CD4-positive, CD25-positive, alpha-beta regulatory T cell (primary cell): ENCODE results near the gene ATP23. TPM values are rescaled to one million over a fixed set of nuclear protein-coding genes. Genes with fewer than 3 reads are reported as not detected.
A peak's percentile ranks its signal among the peaks of the same experiment; 100 is the strongest.

Source experiments
- ATAC-seq, 2 donors: fragments of 150-1000 bp; cut with Tn5 transposase; one replicate each; pipeline ENCODE4 v1.10.0; 2021; ENCODE audit warnings: low read depth in 2 of 2, moderate number of reproducible peaks in 2 of 2, moderate library complexity in 1 of 2
- DNase-seq, 3 donors: peaks; one replicate each; pipeline versions ENCODE4 v3.0.0 to v3.0.0-alpha.2; 2012 to 2022; ENCODE audit warnings: mixed read lengths in 1 of 3
- H3K27ac ChIP-seq: one replicate; pipeline ENCODE4 v1.7.0; 2013; ENCODE audit warnings: mild to moderate bottlenecking, low read length; ENCODE audit not compliant: insufficient read depth, poor library complexity, severe bottlenecking
- H3K27me3 ChIP-seq: one replicate; pipeline ENCODE4 v1.7.0; 2013; ENCODE audit warnings: low read length; ENCODE audit not compliant: control insufficient read depth, insufficient read depth
- H3K36me3 ChIP-seq: one replicate; pipeline ENCODE4 v1.7.0; 2013; ENCODE audit warnings: mild to moderate bottlenecking, low read length, moderate library complexity; ENCODE audit not compliant: control insufficient read depth, insufficient read depth
- H3K4me1 ChIP-seq: 2 replicates; pipeline ENCODE4 v1.7.0; 2013; ENCODE audit warnings: mild to moderate bottlenecking, low read length; ENCODE audit not compliant: insufficient read depth, control insufficient read depth, poor library complexity, severe bottlenecking
- H3K4me3 ChIP-seq: one replicate; pipeline ENCODE4 v1.7.0; 2013; ENCODE audit warnings: low read depth, mild to moderate bottlenecking, low read length, moderate library complexity
- H3K9me3 ChIP-seq, 2 experiments: 1 replicate in 1 of 2; 2 replicates in 1 of 2; pipeline ENCODE4 v1.7.0; 2013; ENCODE audit warnings: low read length in 2 of 2, mild to moderate bottlenecking in 1 of 2, moderate library complexity in 1 of 2; ENCODE audit not compliant: control insufficient read depth in 2 of 2
- H3K27ac Mint-ChIP-seq, 3 donors: one replicate each; pipeline ENCODE4 v1.8.0; 2020 to 2022; ENCODE audit warnings: mild to moderate bottlenecking in 3 of 3, mixed read lengths in 3 of 3, moderate library complexity in 2 of 3
- H3K27me3 Mint-ChIP-seq: one replicate; pipeline ENCODE4 v1.8.0; 2022; ENCODE audit warnings: mild to moderate bottlenecking, mixed read lengths
- H3K36me3 Mint-ChIP-seq: one replicate; pipeline ENCODE4 v1.8.0; 2020; ENCODE audit warnings: mixed read lengths
- H3K4me1 Mint-ChIP-seq, 4 donors: one replicate each; pipeline ENCODE4 v1.8.0; 2020 to 2022; ENCODE audit warnings: mixed read lengths in 4 of 4, mild to moderate bottlenecking in 1 of 4
- H3K4me3 Mint-ChIP-seq, 4 donors: one replicate each; pipeline ENCODE4 v1.8.0; 2020 to 2022; ENCODE audit warnings: mild to moderate bottlenecking in 4 of 4, mixed read lengths in 4 of 4, moderate library complexity in 3 of 4
- H3K9me3 Mint-ChIP-seq, 7 donors: one replicate each; pipeline ENCODE4 v1.8.0; 2020 to 2022; ENCODE audit warnings: mixed read lengths in 7 of 7, mild to moderate bottlenecking in 3 of 7, moderate library complexity in 2 of 7
- polyA plus RNA-seq, 4 donors: library from polyadenylated mRNA; unstranded; fragments of 300-500 nt; fragmentation: Illumina TruSeq; gene quantifications; one replicate each; pipeline ENCODE4 v1.2.3, GENCODE V29; 2021
- total RNA-seq: library from RNA; stranded (reverse); gene quantifications from one replicate; pipeline ENCODE4 v1.2.3, GENCODE V29; 2022

ATP23 gene
- total and polyA plus RNA-seq, 5 donors from 2014 or later = 4.8 to 40.7 (median 22.6) TPM

GRCh38 chr12:57958061-57958657 is 16.8 kb downstream of the ATP23 start:
- peaks cover 1 to 4% of the 10 kb centered on the region in 2 experiments for H3K9me3 ChIP-seq
- H3K36me3 ChIP-seq = peaks cover 32% of the 10 kb centered on the region
- no peak overlapping the region for H3K27ac ChIP-seq
- Mint-ChIP-seq H3K36me3 (peaks cover 53% of the 10 kb centered on the region), H3K4me1 (no peaks in the 10 kb centered on the region), H3K4me3 (no peak overlapping the region), H3K9me3 (peaks cover 0 to 48% (median 19%) of the 10 kb centered on the region in 7 donors), H3K27ac (no peak overlapping the region), H3K27me3 (no peaks in the 10 kb centered on the region)
- no peaks in the 10 kb centered on the region for H3K4me1 ChIP-seq
- ATAC-seq (no peak), DNase-seq (no peak)
- no peak overlapping the region for H3K4me3 ChIP-seq
- no peaks in the 10 kb centered on the region for H3K27me3 ChIP-seq

DNA sequence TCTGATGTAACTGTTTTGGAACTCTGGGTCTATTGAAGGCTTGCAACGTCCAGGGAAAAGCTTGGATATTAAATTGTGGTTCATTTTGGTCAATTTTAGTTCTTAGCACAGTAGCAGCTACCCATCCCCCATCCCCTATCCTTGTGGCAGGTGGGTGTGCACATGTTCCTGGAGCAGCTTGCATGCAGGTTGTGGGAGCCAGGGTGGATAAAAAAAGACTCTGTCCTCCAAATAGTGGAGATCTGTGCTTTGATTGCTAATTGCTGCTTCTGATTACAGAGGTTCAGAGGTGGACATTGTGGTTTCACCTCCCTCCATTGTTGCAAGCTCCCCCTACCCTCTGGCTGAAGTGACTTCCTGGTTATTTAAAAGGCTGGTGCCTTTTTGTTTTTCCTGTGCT is 23.1 kb downstream of the ATP23 start:
- Mint-ChIP-seq H3K36me3 (no peaks in the 10 kb centered on the region), H3K27ac (no peak overlapping the region), H3K27me3 (peaks cover 9% of the 10 kb centered on the region), H3K4me1 (no peaks in the 10 kb centered on the region), H3K4me3 (no peak overlapping the region), H3K9me3 (peaks cover 5 to 58% (median 24%) of the 10 kb centered on the region in 7 donors)
- Histone ChIP-seq H3K4me1 (no peaks in the 10 kb centered on the region), H3K27me3 (peaks cover 3% of the 10 kb centered on the region), H3K9me3 (peaks cover 6 to 10% of the 10 kb centered on the region in 2 experiments), H3K27ac (no peak overlapping the region), H3K4me3 (no peak overlapping the region), H3K36me3 (no peaks in the 10 kb centered on the region)
- DNase-seq (no peak), ATAC-seq (no peak)

DNA sequence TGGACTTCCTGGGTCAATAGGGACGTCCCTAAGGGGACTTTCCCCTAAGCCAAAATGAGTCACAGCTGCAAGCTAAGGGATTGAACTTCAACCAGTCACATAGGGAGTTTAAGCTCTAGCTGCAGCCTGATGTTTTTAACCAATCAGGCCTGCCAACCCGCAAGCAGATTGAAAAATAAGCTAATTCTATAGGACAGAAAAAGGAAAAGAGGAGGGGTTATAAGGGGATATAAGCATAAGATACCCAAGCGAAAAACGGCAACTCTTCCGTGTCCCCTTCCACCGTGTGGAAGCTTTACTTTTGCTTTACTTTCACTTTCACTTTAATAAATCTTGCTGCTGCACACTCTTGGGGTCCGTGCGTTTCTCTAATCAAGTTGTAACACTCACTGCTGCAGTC is 24.4 kb downstream of the ATP23 start:
- no peak for DNase-seq
- Mint-ChIP-seq H3K36me3 (no peaks in the 10 kb centered on the region), H3K27ac (no peak overlapping the region), H3K9me3 (peaks cover 5 to 55% (median 24%) of the 10 kb centered on the region in 7 donors), H3K4me1 (no peaks in the 10 kb centered on the region), H3K4me3 (no peak overlapping the region), H3K27me3 (peaks cover 13% of the 10 kb centered on the region)
- Histone ChIP-seq H3K9me3 (peaks cover 4 to 16% of the 10 kb centered on the region in 2 experiments), H3K4me1 (no peaks in the 10 kb centered on the region), H3K4me3 (no peak overlapping the region), H3K27ac (no peak overlapping the region), H3K27me3 (peaks cover 6% of the 10 kb centered on the region), H3K36me3 (no peaks in the 10 kb centered on the region)
- no peak for ATAC-seq

GRCh38 chr12:57966536-57966935 is 25.2 kb downstream of the ATP23 start:
- Mint-ChIP-seq H3K4me1 (no peaks in the 10 kb centered on the region), H3K27me3 (peaks cover 13% of the 10 kb centered on the region), H3K36me3 (no peaks in the 10 kb centered on the region), H3K27ac (no peak overlapping the region), H3K9me3 (peaks cover 5 to 48% (median 20%) of the 10 kb centered on the region in 7 donors), H3K4me3 (no peak overlapping the region)
- Histone ChIP-seq H3K36me3 (no peaks in the 10 kb centered on the region), H3K4me1 (no peaks in the 10 kb centered on the region), H3K4me3 (no peak overlapping the region), H3K9me3 (peaks cover 4 to 16% of the 10 kb centered on the region in 2 experiments), H3K27me3 (peaks cover 6% of the 10 kb centered on the region), H3K27ac (no peak overlapping the region)
- ATAC-seq = no peak
- no peak for DNase-seq

GRCh38 chr12:57983146-57983857 is 41.9 kb downstream of the ATP23 start:
- H3K9me3 ChIP-seq = no peaks in the 10 kb centered on the region
- no peaks in the 10 kb centered on the region for H3K27me3 ChIP-seq
- no peak overlapping the region for H3K4me3 Mint-ChIP-seq
- no peak overlapping the region for H3K4me3 ChIP-seq
- H3K9me3 Mint-ChIP-seq = peaks cover 0 to 4% (median 0%) of the 10 kb centered on the region in 7 donors
- no peaks in the 10 kb centered on the region for H3K4me1 Mint-ChIP-seq
- no peaks in the 10 kb centered on the region for H3K4me1 ChIP-seq
- peaks cover 4% of the 10 kb centered on the region for H3K27me3 Mint-ChIP-seq
- peak in 1 of 3 donors; percentile 20 for DNase-seq
- no peak overlapping the region for H3K27ac ChIP-seq
- H3K36me3 ChIP-seq = no peaks in the 10 kb centered on the region
- H3K36me3 Mint-ChIP-seq = no peaks in the 10 kb centered on the region
- ATAC-seq = no peak
- no peak overlapping the region for H3K27ac Mint-ChIP-seq

DNA sequence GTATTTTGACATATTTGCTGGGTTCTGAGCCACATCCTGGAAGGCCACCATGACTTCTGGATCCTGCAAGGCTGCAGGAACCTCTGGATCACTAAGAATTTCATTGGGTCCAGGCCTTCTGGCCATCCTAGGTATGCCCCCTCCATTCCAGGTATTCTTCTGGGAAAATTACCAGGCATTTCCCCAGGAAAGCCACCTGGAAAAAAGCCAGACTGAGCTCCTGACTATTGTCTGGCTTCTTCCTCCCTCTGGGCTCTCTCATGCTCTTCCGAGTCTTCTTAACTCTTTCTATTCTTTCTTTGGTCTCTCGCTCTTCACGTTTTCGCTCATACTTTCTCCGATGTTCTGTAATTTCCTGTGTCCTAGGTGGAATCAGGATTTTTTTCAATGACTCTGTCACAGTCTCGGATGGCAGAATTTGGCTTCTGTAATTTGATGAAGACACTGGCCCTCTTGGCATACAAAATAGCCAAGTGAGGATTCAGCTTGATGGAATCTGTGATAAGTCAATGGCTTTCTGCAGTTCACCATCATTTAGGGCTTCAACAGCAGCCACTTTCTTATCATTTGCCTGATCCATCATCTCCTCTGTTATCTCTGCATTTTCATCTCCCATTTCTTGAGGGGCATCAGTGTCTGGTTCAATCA is 42.6 kb downstream of the ATP23 start:
- H3K4me1 Mint-ChIP-seq = no peaks in the 10 kb centered on the region
- no peak for ATAC-seq
- H3K4me3 ChIP-seq = no peak overlapping the region
- no peak overlapping the region for H3K27ac Mint-ChIP-seq
- peaks cover 0 to 2% (median 0%) of the 10 kb centered on the region in 7 donors for H3K9me3 Mint-ChIP-seq
- H3K27me3 ChIP-seq = no peaks in the 10 kb centered on the region
- H3K27ac ChIP-seq = no peak overlapping the region
- no peaks in the 10 kb centered on the region for H3K9me3 ChIP-seq
- no peaks in the 10 kb centered on the region for H3K36me3 Mint-ChIP-seq
- H3K4me3 Mint-ChIP-seq = no peak overlapping the region
- peaks cover 4% of the 10 kb centered on the region for H3K27me3 Mint-ChIP-seq
- H3K36me3 ChIP-seq = no peaks in the 10 kb centered on the region
- H3K4me1 ChIP-seq = no peaks in the 10 kb centered on the region
- no peak for DNase-seq

DNA sequence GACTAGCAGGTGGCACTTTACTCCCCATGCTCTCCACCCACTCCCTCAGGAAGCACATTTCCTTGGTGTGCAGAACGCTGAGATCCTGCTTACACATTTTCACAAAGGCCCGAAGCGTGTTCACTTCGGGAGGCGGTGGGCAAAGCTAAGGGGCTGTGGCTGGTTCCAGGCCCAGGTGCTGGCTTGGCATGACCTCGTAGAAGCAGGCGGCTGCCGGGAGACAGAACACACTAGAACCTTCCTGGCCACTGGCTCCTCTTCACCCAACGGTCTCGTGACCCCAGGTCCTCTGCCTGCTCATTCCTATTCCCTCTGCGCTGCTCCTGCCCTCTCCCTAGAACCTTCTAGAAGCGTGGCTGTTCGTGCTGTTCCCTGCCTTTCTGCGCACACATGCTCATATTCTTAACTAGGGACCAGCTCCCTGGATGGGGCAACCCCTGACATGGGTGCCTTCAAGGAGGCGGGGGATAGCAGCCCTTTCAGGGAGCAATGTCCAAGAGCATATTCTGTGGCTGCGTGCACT is 43.3 kb downstream of the ATP23 start:
- Mint-ChIP-seq H3K4me3 (no peak overlapping the region), H3K4me1 (no peaks in the 10 kb centered on the region), H3K9me3 (peaks cover 0 to 5% (median 0%) of the 10 kb centered on the region in 7 donors), H3K27me3 (peaks cover 4% of the 10 kb centered on the region), H3K36me3 (no peaks in the 10 kb centered on the region), H3K27ac (peak overlapping the region in 1 of 3 donors; percentile 70)
- no peaks in the 10 kb centered on the region for H3K9me3 ChIP-seq
- no peak overlapping the region for H3K4me3 ChIP-seq
- DNase-seq (no peak), ATAC-seq (no peak)
- H3K4me1 ChIP-seq = no peaks in the 10 kb centered on the region
- H3K27ac ChIP-seq = no peak overlapping the region
- no peaks in the 10 kb centered on the region for H3K36me3 ChIP-seq
- H3K27me3 ChIP-seq = no peaks in the 10 kb centered on the region
